Measurements from ENCODE around the gene ADGRL3.

The ADGRL3 gene

DNA sequence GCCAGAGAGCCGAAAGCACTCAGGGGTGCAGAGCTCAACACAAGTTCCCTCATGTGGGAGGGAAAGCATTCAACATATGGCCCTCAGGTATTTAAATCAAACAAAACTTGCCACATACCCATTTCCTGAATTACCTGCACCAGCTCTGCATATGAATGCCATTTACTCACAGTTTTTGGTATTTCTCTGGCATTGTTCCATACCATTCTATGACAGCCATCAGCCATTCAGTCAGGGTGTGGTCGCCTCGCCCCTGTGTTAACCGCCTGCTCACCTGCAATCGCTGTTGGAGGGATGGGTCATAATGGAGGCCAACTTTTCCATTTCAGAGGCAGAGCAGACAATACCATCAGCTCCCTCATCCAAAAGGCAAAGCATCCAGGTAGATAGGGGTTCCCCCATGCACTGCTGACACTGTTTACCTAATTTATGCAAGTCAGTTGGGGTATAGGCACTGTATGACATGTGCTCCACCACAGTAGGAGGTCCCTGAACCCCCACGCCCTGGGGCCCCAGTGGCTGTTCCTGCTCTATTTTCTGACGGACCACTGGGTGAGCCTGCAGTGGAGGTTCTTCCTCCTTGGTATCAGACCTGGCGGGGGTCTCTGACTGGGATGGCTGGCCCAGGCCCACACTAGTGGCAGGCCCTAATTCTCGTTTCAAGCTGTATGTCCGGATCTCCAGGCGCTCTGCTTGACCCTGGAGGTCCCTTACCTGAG, 227.1 kb downstream of the ADGRL3 start:
- no peaks in the 10 kb centered on the region for H3F3A ChIP-seq (ENCODE audit: insufficient read depth)
- TF ChIP-seq EZH2phosphoT487 (conservative IDR thresholded peaks at IDR 0.05; ENCODE audit: low read length) = no peak
- TF ChIP-seq, protein P1, sequence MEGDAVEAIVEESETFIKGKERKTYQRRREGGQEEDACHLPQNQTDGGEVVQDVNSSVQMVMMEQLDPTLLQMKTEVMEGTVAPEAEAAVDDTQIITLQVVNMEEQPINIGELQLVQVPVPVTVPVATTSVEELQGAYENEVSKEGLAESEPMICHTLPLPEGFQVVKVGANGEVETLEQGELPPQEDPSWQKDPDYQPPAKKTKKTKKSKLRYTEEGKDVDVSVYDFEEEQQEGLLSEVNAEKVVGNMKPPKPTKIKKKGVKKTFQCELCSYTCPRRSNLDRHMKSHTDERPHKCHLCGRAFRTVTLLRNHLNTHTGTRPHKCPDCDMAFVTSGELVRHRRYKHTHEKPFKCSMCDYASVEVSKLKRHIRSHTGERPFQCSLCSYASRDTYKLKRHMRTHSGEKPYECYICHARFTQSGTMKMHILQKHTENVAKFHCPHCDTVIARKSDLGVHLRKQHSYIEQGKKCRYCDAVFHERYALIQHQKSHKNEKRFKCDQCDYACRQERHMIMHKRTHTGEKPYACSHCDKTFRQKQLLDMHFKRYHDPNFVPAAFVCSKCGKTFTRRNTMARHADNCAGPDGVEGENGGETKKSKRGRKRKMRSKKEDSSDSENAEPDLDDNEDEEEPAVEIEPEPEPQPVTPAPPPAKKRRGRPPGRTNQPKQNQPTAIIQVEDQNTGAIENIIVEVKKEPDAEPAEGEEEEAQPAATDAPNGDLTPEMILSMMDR (IDR thresholded peaks at IDR 0.05; ENCODE audit: insufficient read depth, low read length, poor library complexity, severe bottlenecking) = no peak
- H3K9ac ChIP-seq (ENCODE audit: low read length) = no peak overlapping the region
- no peaks in the 10 kb centered on the region for H3K9me3 ChIP-seq (ENCODE audit: insufficient read depth, low read length)
- no peaks in the 10 kb centered on the region for H3K27me3 ChIP-seq (ENCODE audit: low read length)
- no peak overlapping the region for H3K4me2 ChIP-seq (ENCODE audit: low read depth, low read length, poor library complexity, severe bottlenecking)
- no peak overlapping the region for H3K4me3 ChIP-seq (ENCODE audit: insufficient read depth, low read length, poor library complexity, severe bottlenecking)
- H3K36me3 ChIP-seq (ENCODE audit: low read length) = no peaks in the 10 kb centered on the region
- H4K20me1 ChIP-seq (ENCODE audit: low read depth, low read length) = no peaks in the 10 kb centered on the region
- H3K9me2 ChIP-seq (replicated peaks; ENCODE audit: insufficient read depth, low read length) = no peaks in the 10 kb centered on the region
- no peak overlapping the region for H2AFZ ChIP-seq (ENCODE audit: low read depth, low read length, severe bottlenecking)
- H3K27ac ChIP-seq (ENCODE audit: low read depth, low read length) = no peak overlapping the region
- H3K79me2 ChIP-seq (ENCODE audit: insufficient read depth, low read length) = no peaks in the 10 kb centered on the region

DNA sequence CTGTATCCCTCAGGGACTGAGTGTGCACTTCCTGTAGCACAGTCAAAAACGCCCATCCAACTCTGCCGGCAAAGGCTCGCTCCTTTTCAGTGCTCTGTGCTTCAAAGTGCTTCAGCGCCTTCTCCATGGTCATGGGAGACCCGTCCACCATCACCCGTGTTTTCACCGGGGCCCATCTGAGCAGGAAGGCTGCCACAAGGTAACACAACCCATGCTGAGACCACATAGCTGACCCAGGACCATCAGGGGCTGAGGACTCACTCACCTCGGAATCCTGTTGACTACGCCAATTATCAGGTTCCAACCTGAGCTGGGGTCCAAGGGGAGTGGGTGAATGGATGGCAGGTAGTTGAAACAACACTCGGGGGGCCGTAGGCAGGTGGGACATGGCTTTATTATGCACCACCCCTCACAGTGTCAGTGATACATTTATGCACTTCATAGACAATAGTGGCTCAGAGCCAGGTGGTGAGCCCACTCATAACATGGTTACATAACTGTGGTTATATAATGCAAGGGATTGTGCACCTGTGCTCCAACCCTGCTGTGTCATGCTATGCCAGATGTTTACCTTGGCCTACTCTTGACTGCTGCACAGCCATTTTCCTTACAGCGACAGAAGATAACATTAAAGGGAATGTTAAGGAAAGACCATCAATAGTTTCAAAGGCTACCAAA, 227.8 kb downstream of the ADGRL3 start:
- H3K4me2 ChIP-seq (ENCODE audit: low read depth, low read length, poor library complexity, severe bottlenecking) = no peak overlapping the region
- H3K9me3 ChIP-seq (ENCODE audit: insufficient read depth, low read length) = no peaks in the 10 kb centered on the region
- H3K79me2 ChIP-seq (ENCODE audit: insufficient read depth, low read length) = no peaks in the 10 kb centered on the region
- no peaks in the 10 kb centered on the region for H3K27me3 ChIP-seq (ENCODE audit: low read length)
- H3K36me3 ChIP-seq (ENCODE audit: low read length) = no peaks in the 10 kb centered on the region
- no peak overlapping the region for H2AFZ ChIP-seq (ENCODE audit: low read depth, low read length, severe bottlenecking)
- H3K27ac ChIP-seq (ENCODE audit: low read depth, low read length) = no peak overlapping the region
- TF ChIP-seq, protein P1 (IDR thresholded peaks at IDR 0.05; ENCODE audit: insufficient read depth, low read length, poor library complexity, severe bottlenecking) = no peak
- no peak for TF ChIP-seq EZH2phosphoT487 (conservative IDR thresholded peaks at IDR 0.05; ENCODE audit: low read length)
- H3K9me2 ChIP-seq (replicated peaks; ENCODE audit: insufficient read depth, low read length) = no peaks in the 10 kb centered on the region
- H3K9ac ChIP-seq (ENCODE audit: low read length) = no peak overlapping the region
- no peak overlapping the region for H3K4me3 ChIP-seq (ENCODE audit: insufficient read depth, low read length, poor library complexity, severe bottlenecking)
- no peaks in the 10 kb centered on the region for H3F3A ChIP-seq (ENCODE audit: insufficient read depth)
- H4K20me1 ChIP-seq (ENCODE audit: low read depth, low read length) = no peaks in the 10 kb centered on the region

DNA sequence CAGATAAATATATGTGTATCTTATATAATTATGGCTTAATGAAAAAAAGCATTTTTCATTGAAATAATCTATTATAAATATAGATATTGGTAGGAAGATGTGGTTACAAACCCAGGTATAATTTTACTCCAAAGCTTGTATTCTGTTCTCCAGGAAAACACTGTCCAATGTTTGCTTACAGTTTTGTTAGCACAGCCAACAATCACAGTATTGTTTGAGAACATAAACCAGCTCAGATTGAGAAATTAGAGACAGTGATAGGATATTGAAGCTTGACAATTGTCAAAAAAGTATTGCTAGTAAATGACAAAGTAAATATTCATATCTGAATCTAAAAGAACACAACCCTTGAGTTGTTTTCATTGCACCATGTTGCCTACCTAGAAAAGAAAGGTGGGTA, 228.8 kb downstream of the ADGRL3 start:
- Histone ChIP-seq H3K9ac (ENCODE audit: low read length) (no peak overlapping the region), H4K20me1 (ENCODE audit: low read depth, low read length) (no peaks in the 10 kb centered on the region), H3K27ac (ENCODE audit: low read depth, low read length) (no peak overlapping the region), H3K4me3 (ENCODE audit: insufficient read depth, low read length, poor library complexity, severe bottlenecking) (no peak overlapping the region), H3K9me2 (replicated peaks; ENCODE audit: insufficient read depth, low read length) (no peaks in the 10 kb centered on the region), H2AFZ (ENCODE audit: low read depth, low read length, severe bottlenecking) (no peak overlapping the region), H3K27me3 (ENCODE audit: low read length) (no peaks in the 10 kb centered on the region), H3K4me2 (ENCODE audit: low read depth, low read length, poor library complexity, severe bottlenecking) (no peak overlapping the region), H3K79me2 (ENCODE audit: insufficient read depth, low read length) (no peaks in the 10 kb centered on the region), H3F3A (ENCODE audit: insufficient read depth) (no peaks in the 10 kb centered on the region), H3K9me3 (ENCODE audit: insufficient read depth, low read length) (no peaks in the 10 kb centered on the region), H3K36me3 (ENCODE audit: low read length) (no peaks in the 10 kb centered on the region)
- no peak for TF ChIP-seq EZH2phosphoT487 (conservative IDR thresholded peaks at IDR 0.05; ENCODE audit: low read length)
- TF ChIP-seq, protein P1 (IDR thresholded peaks at IDR 0.05; ENCODE audit: insufficient read depth, low read length, poor library complexity, severe bottlenecking) = no peak
